B cell (primary cell): ENCODE data around the gene VPREB1. TPM values are rescaled to one million over a fixed set of nuclear protein-coding genes. Genes with fewer than 3 reads are reported as not detected.

Experiments used
- ATAC-seq: fragments of 200-7000 bp; cut with Tn5 transposase; one replicate; pipeline ENCODE4 v1.10.0; 2021; ENCODE audit warnings: low read depth, mild to moderate bottlenecking, moderate number of reproducible peaks, moderate library complexity
- CTCF ChIA-PET: fragments of 350-600 bp; sonication (Branson Sonifier 250); formaldehyde crosslinking; loops from one replicate; lab custom pipeline; 2021; ENCODE audit warnings: antibody characterized with exemption, inconsistent platforms; lab: Charles Lee
- POLR2A ChIA-PET: fragments of 350-600 bp; sonication (Branson Sonifier 250); formaldehyde crosslinking; loops from one replicate; lab custom pipeline; 2021; ENCODE audit warnings: antibody characterized with exemption; lab: Charles Lee
- DNase-seq: peaks from one replicate; pipeline ENCODE4 v3.0.0; 2013
- H2AFZ ChIP-seq: 2 replicates; pipeline ENCODE4 v1.6.1; 2012; ENCODE audit warnings: mild to moderate bottlenecking, low read depth, low read length; ENCODE audit not compliant: insufficient read depth, poor library complexity, severe bottlenecking
- H3K27ac ChIP-seq, 2 donors: 1 replicate in 1 of 2; 2 replicates in 1 of 2; pipeline ENCODE4 v1.5.1; 2012 to 2013; ENCODE audit warnings: low read length in 2 of 2, mild to moderate bottlenecking in 2 of 2, moderate library complexity in 1 of 2
- H3K27me3 ChIP-seq, 4 experiments: fragments of 200-600 bp in 1 of 4; sonication (generic) in 1 of 4; replicated peaks in 1 of 4; 1 replicate in 2 of 4; 2 replicates in 2 of 4; pipeline versions ENCODE4 v1.6.1 to v1.7.0; 2013 to 2016; ENCODE audit warnings: low read length in 3 of 4, mild to moderate bottlenecking in 2 of 4, mixed read lengths in 1 of 4, moderate library complexity in 1 of 4; ENCODE audit not compliant: insufficient read depth in 4 of 4, control insufficient read depth in 3 of 4; ENCODE audit errors: control extremely low read depth in 1 of 4
- H3K36me3 ChIP-seq, 2 experiments: replicated peaks in 1 of 2; 1 replicate in 1 of 2; 2 replicates in 1 of 2; pipeline versions ENCODE4 v1.6.1 to v1.7.1; 2013; ENCODE audit warnings: low read length in 1 of 2; ENCODE audit not compliant: insufficient read depth in 2 of 2, control insufficient read depth in 1 of 2; ENCODE audit errors: control extremely low read depth in 1 of 2, extremely low read depth in 1 of 2
- H3K4me1 ChIP-seq, 2 donors: fragments of 200-600 bp in 1 of 2; sonication (generic) in 1 of 2; 1 replicate in 1 of 2; 2 replicates in 1 of 2; pipeline versions ENCODE4 v1.5.1 to v1.6.1; 2013 to 2017; ENCODE audit warnings: low read length in 2 of 2; ENCODE audit not compliant: control insufficient read depth in 2 of 2, insufficient read depth in 2 of 2
- H3K4me2 ChIP-seq: replicated peaks from 2 replicates; pipeline ENCODE3; 2012; ENCODE audit warnings: mild to moderate bottlenecking, low read depth, low read length; ENCODE audit not compliant: poor library complexity, severe bottlenecking
- H3K4me3 ChIP-seq, 5 experiments: fragments of 200-600 bp in 1 of 5; sonication (generic) in 1 of 5; 1 replicate in 3 of 5; 2 replicates in 2 of 5; pipeline versions ENCODE4 v1.5.1 to v1.7.0; 2011 to 2016; ENCODE audit warnings: low read length in 4 of 5, mild to moderate bottlenecking in 4 of 5, low read depth in 2 of 5, control low read depth in 1 of 5, moderate library complexity in 1 of 5; ENCODE audit not compliant: insufficient read depth in 1 of 5; ENCODE audit errors: control extremely low read depth in 1 of 5, extremely low read depth in 1 of 5
- H3K79me2 ChIP-seq: fragments of 200-600 bp; sonication (generic); one replicate; pipeline ENCODE4 v1.6.0; 2016; ENCODE audit warnings: low read length; ENCODE audit not compliant: control insufficient read depth, insufficient read depth
- H3K9ac ChIP-seq: fragments of 200-600 bp; sonication (generic); 2 replicates; pipeline ENCODE4 v1.6.1; 2017; ENCODE audit warnings: mild to moderate bottlenecking, low read length, moderate library complexity
- H3K9me3 ChIP-seq, 3 donors: one replicate each; pipeline versions ENCODE4 v1.6.1 to v1.7.1; 2013; ENCODE audit warnings: low read length in 2 of 3; ENCODE audit not compliant: control insufficient read depth in 2 of 3, insufficient read depth in 1 of 3; ENCODE audit errors: control extremely low read depth in 1 of 3
- H4K20me1 ChIP-seq: 2 replicates; pipeline ENCODE4 v1.6.0; 2012; ENCODE audit warnings: mild to moderate bottlenecking, low read length; ENCODE audit not compliant: insufficient read depth, control insufficient read depth, poor library complexity, severe bottlenecking
- H3K27ac Mint-ChIP-seq: one replicate; pipeline ENCODE4 v1.8.0; 2021; ENCODE audit warnings: mixed read lengths
- H3K27me3 Mint-ChIP-seq: one replicate; pipeline ENCODE4 v1.8.0; 2021; ENCODE audit warnings: mixed read lengths
- H3K4me1 Mint-ChIP-seq: one replicate; pipeline ENCODE4 v1.8.0; 2021; ENCODE audit warnings: mixed read lengths
- H3K4me3 Mint-ChIP-seq: one replicate; pipeline ENCODE4 v1.8.0; 2021; ENCODE audit warnings: mixed read lengths
- H3K9me3 Mint-ChIP-seq: one replicate; pipeline ENCODE4 v1.8.0; 2022; ENCODE audit warnings: mixed read lengths; ENCODE audit not compliant: insufficient read depth
- EZH2 ChIP-seq: IDR thresholded peaks from 2 replicates; pipeline ENCODE4 v1.6.1; 2012; ENCODE audit warnings: borderline replicate concordance, low read depth, mild to moderate bottlenecking, moderate library complexity, low read length; ENCODE audit not compliant: insufficient read depth, poor library complexity, severe bottlenecking
- WGBS: methylation state at CpG from one replicate; pipeline ENCODE4 v1.1.5; 2013; ENCODE audit warnings: missing lambda C conversion rate; ENCODE audit not compliant: insufficient coverage; 5-methylcytosine and 5-hydroxymethylcytosine counted together
- intact Hi-C: fragments of 100-400 bp; cut with micrococcal nuclease; formaldehyde crosslinking; loops from one replicate; pipeline ENCODE4 v1.10.0; 2022
- polyA plus RNA-seq: library from polyadenylated mRNA; depleted of rRNA; stranded (reverse); fragments of >200 nt; gene quantifications from 2 replicates; pipeline ENCODE4 v1.2.3, GENCODE V29; 2012
- total RNA-seq, 2 donors: library from RNA; stranded (reverse); fragments of 120-200 nt in 1 of 2; gene quantifications; 1 replicate in 1 of 2; 2 replicates in 1 of 2; pipeline versions ENCODE4 v1.2.3 to v1.2.4, GENCODE V29; 2013 to 2022
- TF ChIP-seq, protein P1 (sequence below): fragments of 200-600 bp; IDR thresholded peaks from one replicate; pipeline ENCODE4 v1.8.0; 2022; ENCODE audit warnings: antibody characterized with exemption, mild to moderate bottlenecking

VPREB1 gene
- total and polyA plus RNA-seq, 2 donors (not counting 1 experiment from before 2014, with no cell fraction given): 1.2 TPM; not detected in 1

DNA sequence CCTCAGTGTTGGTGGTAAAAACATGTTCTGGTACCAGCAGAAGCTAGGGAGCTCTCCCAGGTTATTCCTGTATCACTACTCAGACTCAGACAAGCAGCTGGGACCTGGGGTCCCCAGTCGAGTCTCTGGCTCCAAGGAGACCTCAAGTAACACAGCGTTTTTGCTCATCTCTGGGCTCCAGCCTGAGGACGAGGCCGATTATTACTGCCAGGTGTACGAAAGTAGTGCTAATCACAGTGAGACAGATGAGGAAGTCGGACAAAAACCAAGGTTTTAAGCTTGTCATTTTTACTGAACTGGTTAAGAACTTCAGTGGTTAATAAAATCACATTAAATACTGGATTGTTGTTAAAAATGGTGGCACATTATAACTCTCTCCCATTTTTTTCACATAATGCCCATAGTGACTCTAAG is 42.6 kb upstream of the VPREB1 start:
- Histone ChIP-seq H3K27me3 (no peaks in the 10 kb centered on the region), H3K79me2 (no peaks in the 10 kb centered on the region), H3K4me3 (no peak overlapping the region), H3K9ac (no peak overlapping the region), H3K9me3 (peaks cover 0 to 11% (median 0%) of the 10 kb centered on the region in 3 donors), H3K27ac (peak overlapping the region; percentile 37 to 47), H2AFZ (peak overlapping the region; percentile 67), H4K20me1 (no peaks in the 10 kb centered on the region), H3K4me1 (peaks cover 57 to 60% of the 10 kb centered on the region in 2 donors), H3K4me2 (peak overlapping the region; percentile 48), H3K36me3 (no peaks in the 10 kb centered on the region)
- Mint-ChIP-seq H3K9me3 (no peaks in the 10 kb centered on the region), H3K27ac (peak overlapping the region; percentile 62), H3K27me3 (no peaks in the 10 kb centered on the region), H3K4me1 (peaks cover 61% of the 10 kb centered on the region), H3K4me3 (peak overlapping the region; percentile 59)
- no peak for TF ChIP-seq EZH2
- ChIA-PET CTCF (interaction anchor here (0.6 to 4.2 kb wide), 25 partner anchors 12 to 755 kb away, joined by 3 to 47 read pairs (median 7); partner anchors contain the start of gene TOP3B), POLR2A (interaction anchor here (1.0 to 1.9 kb wide), 3 partner anchors 34 to 171 kb away, joined by 3 to 5 read pairs (median 3); no protein-coding TSS in a partner anchor)
- DNase-seq: peak; percentile 53
- 3% methylated on average over 5 of the region's 6 CpGs for WGBS
- intact Hi-C loops: loop anchor here (10.0 kb wide), 1 partner anchor 383 kb away; no protein-coding TSS in a partner anchor
- no peak for ATAC-seq

DNA sequence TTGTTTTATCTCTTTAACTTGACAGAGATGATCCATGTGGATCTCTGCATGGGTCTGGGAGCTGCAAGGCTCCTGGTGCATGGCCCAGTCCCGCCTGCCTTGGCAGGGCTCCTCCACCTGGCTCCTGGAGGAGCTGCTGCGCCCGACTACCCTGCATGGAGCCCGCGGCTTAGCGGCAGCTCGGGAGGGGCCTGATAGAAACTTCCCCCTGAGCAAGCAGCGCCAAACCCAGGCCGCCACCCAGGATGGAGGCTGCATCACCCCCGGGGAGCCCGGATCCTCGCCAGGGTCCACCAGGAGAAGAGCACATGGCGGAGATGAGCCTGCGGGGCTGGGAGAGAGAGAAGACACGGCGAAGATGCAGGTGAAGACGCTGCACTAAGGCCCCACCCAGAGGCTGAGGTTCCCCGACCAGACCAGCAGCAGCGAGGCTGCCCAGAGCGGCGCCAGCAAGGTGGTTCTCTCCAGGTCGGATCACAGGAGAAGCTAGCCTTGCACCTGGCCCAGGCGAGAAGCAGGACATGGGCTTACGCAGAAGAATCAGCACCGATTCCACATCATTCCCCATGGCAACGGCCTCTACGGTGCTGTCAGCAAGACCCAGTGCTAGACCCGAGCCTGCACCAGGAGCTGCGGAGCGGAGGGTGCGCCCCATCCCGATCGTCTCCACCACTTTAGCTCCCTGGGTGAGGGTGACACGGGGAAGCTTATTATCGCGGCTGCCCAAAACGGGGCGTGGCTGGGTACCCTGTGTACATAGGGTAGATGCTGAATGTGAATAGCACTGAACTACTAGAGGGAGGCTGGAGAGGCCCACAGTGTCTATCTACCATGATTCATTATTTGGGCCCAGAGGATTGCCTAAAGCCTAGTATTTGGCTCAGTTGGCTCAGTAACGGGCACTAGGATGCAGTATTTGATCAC is 41.3 kb upstream of the VPREB1 start:
- H3K4me1 ChIP-seq: peaks cover 57 to 60% of the 10 kb centered on the region in 2 donors
- no peaks in the 10 kb centered on the region for H3K36me3 ChIP-seq
- Mint-ChIP-seq H3K9me3 (no peaks in the 10 kb centered on the region), H3K27me3 (no peaks in the 10 kb centered on the region), H3K27ac (no peak overlapping the region), H3K4me1 (peaks cover 59% of the 10 kb centered on the region), H3K4me3 (no peak overlapping the region)
- ATAC-seq: no peak
- H4K20me1 ChIP-seq: no peaks in the 10 kb centered on the region
- intact Hi-C loops: loop anchor here (10.0 kb wide), 1 partner anchor 381 kb away; no protein-coding TSS in a partner anchor
- no peak overlapping the region for H3K4me2 ChIP-seq
- 83% methylated on average over 39 of the region's 39 CpGs for WGBS
- no peak overlapping the region for H3K9ac ChIP-seq
- DNase-seq: no peak
- H3K4me3 ChIP-seq: no peak overlapping the region
- TF ChIP-seq EZH2: no peak
- TF ChIP-seq, protein P1, sequence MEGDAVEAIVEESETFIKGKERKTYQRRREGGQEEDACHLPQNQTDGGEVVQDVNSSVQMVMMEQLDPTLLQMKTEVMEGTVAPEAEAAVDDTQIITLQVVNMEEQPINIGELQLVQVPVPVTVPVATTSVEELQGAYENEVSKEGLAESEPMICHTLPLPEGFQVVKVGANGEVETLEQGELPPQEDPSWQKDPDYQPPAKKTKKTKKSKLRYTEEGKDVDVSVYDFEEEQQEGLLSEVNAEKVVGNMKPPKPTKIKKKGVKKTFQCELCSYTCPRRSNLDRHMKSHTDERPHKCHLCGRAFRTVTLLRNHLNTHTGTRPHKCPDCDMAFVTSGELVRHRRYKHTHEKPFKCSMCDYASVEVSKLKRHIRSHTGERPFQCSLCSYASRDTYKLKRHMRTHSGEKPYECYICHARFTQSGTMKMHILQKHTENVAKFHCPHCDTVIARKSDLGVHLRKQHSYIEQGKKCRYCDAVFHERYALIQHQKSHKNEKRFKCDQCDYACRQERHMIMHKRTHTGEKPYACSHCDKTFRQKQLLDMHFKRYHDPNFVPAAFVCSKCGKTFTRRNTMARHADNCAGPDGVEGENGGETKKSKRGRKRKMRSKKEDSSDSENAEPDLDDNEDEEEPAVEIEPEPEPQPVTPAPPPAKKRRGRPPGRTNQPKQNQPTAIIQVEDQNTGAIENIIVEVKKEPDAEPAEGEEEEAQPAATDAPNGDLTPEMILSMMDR: no peak
- no peak overlapping the region for H3K27ac ChIP-seq
- ChIA-PET CTCF (interaction anchor here (0.7 to 8.8 kb wide), 13 partner anchors 5 to 407 kb away, joined by 3 to 111 read pairs (median 8); no protein-coding TSS in a partner anchor), POLR2A (no interaction called here)
- no peaks in the 10 kb centered on the region for H3K79me2 ChIP-seq
- H3K9me3 ChIP-seq: peaks cover 0 to 3% (median 0%) of the 10 kb centered on the region in 3 donors
- H2AFZ ChIP-seq: no peak overlapping the region
- H3K27me3 ChIP-seq: no peaks in the 10 kb centered on the region
